A673 (cell line): ENCODE data around the gene TMEM221.

ENCODE experiments used
- EZH2 ChIP-seq: fragments of 200-600 bp; sonication (generic); IDR thresholded peaks from 2 replicates; pipeline ENCODE4 v1.6.1; 2017; ENCODE audit warnings: borderline replicate concordance, low read depth, mild to moderate bottlenecking, mixed read lengths, antibody characterized with exemption, low read length; ENCODE audit not compliant: poor library complexity, severe bottlenecking
- TF ChIP-seq, protein P1 (sequence below): fragments of 300-800, 200-600 bp; sonication (generic); conservative IDR thresholded peaks from 2 replicates; pipeline ENCODE4 v1.5.1; 2017; ENCODE audit warnings: low read depth, mild to moderate bottlenecking, antibody characterized with exemption, low read length, moderate library complexity, mixed read lengths

- TF ChIP-seq, protein P1, sequence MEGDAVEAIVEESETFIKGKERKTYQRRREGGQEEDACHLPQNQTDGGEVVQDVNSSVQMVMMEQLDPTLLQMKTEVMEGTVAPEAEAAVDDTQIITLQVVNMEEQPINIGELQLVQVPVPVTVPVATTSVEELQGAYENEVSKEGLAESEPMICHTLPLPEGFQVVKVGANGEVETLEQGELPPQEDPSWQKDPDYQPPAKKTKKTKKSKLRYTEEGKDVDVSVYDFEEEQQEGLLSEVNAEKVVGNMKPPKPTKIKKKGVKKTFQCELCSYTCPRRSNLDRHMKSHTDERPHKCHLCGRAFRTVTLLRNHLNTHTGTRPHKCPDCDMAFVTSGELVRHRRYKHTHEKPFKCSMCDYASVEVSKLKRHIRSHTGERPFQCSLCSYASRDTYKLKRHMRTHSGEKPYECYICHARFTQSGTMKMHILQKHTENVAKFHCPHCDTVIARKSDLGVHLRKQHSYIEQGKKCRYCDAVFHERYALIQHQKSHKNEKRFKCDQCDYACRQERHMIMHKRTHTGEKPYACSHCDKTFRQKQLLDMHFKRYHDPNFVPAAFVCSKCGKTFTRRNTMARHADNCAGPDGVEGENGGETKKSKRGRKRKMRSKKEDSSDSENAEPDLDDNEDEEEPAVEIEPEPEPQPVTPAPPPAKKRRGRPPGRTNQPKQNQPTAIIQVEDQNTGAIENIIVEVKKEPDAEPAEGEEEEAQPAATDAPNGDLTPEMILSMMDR = no peak
- TF ChIP-seq EZH2 = no peak
Measured at GRCh38 chr19:17415121-17415520, 33.3 kb downstream of the TMEM221 start.
